ENCODE data around the gene PRDM16.
A peak's percentile ranks its signal among the peaks of the same experiment; 100 is the strongest.

The PRDM16 gene

DNA sequence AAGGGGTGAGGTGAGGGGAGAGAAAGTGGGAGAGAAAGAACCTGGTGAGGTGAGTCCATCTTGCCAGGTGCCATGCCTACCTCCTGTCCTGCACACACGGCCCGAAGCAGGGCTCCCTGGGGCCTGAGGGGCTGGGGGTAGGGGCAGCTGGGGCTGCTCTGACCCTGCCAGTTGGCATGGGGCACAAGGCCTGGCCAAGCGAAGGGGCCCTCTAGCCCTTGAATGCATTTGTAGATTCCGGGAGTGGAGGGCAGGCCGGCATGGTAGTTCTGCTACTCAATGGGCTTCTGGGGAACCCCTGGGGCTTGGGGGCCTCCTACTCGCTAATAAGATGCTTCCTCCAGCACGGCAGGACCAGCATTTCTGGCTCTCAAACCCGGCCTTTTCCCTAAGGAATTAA, 3.6 kb upstream of the PRDM16 start:
- no peak for TF ChIP-seq POLR2A (IDR thresholded peaks at IDR 0.05; ENCODE audit: low read length)
- TF ChIP-seq GATA1 (IDR thresholded peaks at IDR 0.05; ENCODE audit: low read depth, low read length): no peak
- DNase-seq: no peak

DNA sequence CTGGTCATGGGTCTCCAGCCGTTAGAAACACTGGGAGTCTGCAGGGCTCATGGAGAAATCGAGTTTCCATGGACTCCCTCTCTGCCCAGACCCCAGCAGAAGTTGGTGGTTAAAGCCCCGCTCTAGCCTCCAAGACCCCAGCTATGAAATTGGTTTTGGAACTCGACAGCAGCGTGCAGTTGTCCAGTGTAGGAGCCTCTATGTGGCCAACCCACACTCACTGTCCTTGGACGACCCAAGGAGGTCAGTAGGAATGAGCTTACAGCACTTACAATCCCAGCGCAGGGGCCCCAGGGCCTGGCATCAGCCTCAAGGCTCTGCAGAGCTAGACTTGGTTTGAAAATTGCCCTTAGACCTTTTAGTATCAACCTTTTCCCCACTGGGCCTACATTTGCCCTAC, 3.2 kb upstream of the PRDM16 start:
- DNase-seq: no peak
- no peak for TF ChIP-seq POLR2A (IDR thresholded peaks at IDR 0.05; ENCODE audit: low read length)
- no peak for TF ChIP-seq GATA1 (IDR thresholded peaks at IDR 0.05; ENCODE audit: low read depth, low read length)

DNA sequence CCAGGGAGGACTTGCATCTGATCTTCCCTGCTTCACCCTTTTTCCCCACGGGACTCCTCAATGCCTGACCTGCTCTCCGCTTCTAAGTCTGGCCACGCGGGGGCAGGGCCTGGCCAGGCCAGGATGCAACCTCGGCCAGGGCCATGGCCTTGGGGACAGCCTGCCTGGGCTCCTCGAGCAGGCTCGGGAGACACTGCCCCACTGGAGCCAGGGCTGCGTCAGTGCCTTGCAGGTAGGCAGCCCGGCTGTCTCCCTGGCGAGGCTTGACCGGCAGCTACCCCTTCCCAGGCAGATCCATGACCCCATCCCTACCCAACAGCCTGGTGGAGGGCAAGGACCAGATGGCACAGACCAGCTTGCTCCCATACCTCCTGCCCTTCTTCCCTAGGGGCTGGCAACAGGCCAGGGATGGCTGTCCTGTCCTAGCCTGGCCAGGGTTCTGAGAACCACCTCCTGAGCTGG, 2.7 kb upstream of the PRDM16 start:
- TF ChIP-seq GATA1 (IDR thresholded peaks at IDR 0.05; ENCODE audit: low read depth, low read length) (no peak), POLR2A (IDR thresholded peaks at IDR 0.05; ENCODE audit: low read length) (no peak)
- peak in 1 of 2 experiments; percentile 5 for DNase-seq

DNA sequence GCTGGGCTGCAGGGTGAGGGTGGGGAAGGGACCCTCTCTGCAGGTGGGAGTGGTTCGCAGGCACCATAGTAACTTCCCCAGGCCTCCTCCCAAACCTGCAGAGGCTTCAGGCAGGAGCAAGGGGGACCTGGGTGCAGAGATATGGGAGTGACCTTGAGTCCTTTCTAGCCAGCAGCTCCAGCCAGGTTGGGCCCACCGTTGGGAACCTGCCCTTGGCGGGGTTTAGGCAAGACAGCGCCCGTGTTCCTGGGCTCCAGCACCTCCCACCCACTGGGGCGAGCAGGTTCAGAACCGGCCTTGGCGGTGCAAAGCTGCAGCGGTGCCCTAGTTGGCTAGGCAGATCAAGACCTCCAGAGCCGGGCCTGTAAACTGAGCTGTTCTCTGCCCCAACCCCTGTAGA, 2.2 kb upstream of the PRDM16 start:
- no peak for DNase-seq
- TF ChIP-seq POLR2A (IDR thresholded peaks at IDR 0.05; ENCODE audit: low read length) (no peak), GATA1 (IDR thresholded peaks at IDR 0.05; ENCODE audit: low read depth, low read length) (no peak)

DNA sequence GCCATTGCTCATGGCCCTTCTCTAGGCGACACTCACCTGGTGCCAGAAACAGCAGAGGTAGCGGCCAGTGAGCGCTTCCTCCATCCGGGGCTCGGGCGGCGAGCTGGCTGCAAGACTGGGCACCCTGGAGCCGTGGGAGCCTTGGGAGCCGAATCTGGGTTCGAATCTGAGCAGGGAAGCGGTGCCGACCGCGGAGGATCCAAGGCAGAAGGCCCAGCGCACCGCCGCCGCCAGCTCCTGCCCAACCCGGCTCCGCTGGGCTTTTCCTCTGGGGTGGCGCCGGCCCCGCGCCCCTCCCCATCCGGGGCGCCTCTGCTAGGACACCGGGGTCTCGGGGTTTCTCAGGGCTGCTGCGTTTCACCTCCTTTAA, 1.7 kb upstream of the PRDM16 start:
- no peak for TF ChIP-seq GATA1 (IDR thresholded peaks at IDR 0.05; ENCODE audit: low read depth, low read length)
- no peak for TF ChIP-seq POLR2A (IDR thresholded peaks at IDR 0.05; ENCODE audit: low read length)
- DNase-seq: no peak

DNA sequence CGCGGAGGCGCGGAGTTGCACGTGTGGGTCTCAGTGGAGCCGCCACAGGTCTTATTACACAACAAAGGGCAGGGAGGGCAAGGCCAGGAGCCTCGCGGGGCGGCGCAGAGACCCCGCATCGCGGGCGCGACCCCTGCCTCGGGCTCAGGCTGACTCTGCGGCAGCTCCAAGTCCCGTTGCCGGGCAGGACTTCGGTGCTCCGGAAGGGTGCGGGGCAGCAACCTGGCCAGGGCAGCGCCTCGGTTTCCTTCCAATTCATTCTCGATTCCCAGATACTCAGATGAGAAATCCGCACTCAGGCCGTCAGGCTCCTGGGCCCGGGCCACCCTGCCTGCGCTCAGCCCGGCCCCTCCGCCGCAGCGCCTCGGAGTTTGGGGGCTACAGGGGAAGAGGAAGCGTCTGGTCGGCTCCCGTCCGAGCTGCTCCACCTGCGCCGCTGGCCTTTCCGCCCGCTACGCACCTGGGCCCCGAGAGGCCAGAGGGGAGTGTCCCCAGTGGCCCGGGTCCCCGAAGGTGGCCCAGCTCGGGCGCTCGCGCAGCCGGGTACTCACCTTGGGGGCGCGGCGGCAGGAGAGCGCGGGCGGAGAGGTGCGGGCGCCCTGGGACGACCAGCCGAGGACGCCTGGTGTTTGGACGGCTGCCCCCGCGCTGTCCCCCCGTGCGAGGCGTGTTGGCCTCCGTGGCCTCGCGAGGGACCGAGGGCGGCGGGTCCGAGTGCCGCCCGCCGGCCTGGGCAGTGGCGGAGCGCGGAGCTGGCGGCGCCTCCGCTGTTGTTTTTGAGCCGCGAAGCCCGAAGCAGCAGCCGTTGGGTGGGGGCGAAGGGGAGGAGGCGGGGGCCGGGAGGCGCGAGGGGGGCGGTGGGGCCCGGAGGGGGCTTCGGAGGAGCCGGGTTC, 1.1 kb upstream of the PRDM16 start:
- no peak for DNase-seq
- no peak for TF ChIP-seq GATA1 (IDR thresholded peaks at IDR 0.05; ENCODE audit: low read depth, low read length)
- TF ChIP-seq POLR2A (IDR thresholded peaks at IDR 0.05; ENCODE audit: low read length): no peak

DNA sequence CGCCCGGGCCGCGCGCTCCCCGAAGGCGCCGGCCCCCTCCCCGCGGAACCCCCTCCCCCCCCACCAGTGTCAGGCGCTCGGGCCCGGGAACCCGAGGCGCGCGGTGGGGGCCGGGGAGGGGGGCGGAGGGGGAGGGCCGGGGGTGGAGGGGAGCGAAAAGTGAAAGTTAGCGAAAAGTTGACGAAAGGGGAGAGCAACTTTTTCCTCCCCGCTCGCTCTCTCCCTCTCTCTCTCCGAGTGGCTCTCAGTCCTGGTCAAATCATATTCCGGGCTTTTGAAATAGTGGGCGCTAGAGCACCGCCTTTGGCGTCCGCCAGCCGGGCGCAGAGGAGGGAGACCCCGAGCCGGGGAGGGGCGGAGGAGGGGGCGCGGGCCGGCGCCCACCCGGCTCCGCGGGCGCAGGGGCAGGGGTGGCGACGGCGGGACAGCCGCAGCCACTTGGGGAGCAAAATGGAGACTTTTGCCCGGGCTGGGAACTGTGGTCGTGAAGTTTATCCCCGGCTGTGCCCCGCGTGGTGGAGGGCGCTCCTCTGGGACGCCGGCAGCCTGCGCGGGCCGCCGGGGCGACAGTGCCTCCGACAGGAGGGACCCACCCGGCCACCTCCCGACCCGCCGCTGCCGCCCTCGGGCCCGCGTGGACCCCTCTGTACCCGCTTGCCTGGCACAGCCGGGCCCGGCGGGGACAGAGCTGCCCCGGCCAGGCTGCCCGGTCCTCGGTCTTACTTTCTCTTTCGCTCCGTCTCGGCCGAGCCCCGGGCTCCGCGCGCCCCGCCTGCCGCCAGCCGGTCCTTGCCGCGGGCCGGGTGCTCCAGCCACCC, 697 bp downstream of the PRDM16 start:
- TF ChIP-seq POLR2A (IDR thresholded peaks at IDR 0.05; ENCODE audit: low read length): no peak
- TF ChIP-seq GATA1 (IDR thresholded peaks at IDR 0.05; ENCODE audit: low read depth, low read length): no peak
- DNase-seq: peak in 1 of 2 experiments; percentile 10

DNA sequence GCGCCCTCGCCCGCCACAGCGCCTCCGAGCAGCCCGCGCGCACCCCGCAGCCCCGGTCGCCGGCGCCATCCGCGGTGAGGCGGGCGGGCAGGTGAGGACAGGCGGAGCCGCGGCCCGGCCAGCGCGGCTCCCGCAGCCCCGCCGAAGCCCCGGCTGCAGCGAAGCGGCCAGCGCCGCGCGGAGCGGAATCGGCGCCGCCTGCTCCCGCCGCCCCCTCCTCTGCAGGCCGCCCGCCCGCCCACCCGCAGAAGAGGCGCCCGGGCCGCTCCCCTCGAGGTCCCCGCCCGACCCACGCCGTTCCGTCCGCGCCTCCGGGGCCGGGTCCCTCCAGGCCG, 1.3 kb downstream of the PRDM16 start:
- no peak for DNase-seq
- no peak for TF ChIP-seq GATA1 (IDR thresholded peaks at IDR 0.05; ENCODE audit: low read depth, low read length)
- TF ChIP-seq POLR2A (IDR thresholded peaks at IDR 0.05; ENCODE audit: low read length): no peak

DNA sequence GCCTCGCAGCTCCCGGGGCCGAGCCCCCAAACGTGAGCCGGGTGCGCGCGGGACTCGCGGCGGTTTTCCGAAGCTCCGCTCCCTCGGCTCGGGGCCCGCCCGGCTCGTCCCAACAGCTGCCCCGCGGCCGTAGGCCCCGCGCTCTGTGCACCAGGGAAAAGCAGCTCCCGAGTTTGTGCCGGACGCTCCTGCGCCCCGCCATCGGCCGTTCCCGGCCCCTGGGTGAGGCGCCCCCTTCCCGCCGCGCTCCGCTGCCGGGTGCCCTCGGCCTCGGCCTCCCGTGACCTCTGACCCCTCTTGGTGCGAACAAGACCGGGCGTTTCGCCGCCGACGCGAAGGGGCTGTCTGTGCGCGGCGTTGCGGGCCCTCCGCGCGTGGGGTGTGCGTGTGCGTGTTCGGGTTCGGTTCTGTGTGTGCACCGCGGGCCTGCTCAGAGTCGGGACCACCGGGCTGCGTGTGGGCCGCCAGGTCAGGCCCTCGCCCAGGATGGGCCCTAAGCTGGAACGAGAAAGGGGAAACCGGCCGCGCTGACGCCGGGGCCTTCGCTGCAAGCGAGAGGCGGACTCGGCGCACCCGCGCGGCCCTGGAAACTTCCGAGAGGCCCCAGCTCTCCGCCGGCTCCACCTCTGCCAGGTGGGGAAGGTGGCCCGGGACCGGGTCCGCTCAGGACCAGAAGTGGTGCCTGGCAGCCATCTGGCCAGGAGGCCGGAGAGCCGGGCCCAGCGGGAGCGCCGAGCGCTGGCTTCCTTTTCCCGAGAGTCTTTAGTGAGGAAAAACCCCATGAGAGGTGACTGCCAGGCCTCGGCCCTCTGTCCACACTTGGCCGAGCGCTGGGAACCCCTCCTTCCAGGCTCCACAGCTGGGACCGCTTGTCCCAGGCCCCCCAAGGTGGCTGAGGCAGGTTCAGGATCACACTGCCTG, 1.9 kb downstream of the PRDM16 start:
- no peak for DNase-seq
- no peak for TF ChIP-seq POLR2A (IDR thresholded peaks at IDR 0.05; ENCODE audit: low read length)
- TF ChIP-seq GATA1 (IDR thresholded peaks at IDR 0.05; ENCODE audit: low read depth, low read length): no peak

DNA sequence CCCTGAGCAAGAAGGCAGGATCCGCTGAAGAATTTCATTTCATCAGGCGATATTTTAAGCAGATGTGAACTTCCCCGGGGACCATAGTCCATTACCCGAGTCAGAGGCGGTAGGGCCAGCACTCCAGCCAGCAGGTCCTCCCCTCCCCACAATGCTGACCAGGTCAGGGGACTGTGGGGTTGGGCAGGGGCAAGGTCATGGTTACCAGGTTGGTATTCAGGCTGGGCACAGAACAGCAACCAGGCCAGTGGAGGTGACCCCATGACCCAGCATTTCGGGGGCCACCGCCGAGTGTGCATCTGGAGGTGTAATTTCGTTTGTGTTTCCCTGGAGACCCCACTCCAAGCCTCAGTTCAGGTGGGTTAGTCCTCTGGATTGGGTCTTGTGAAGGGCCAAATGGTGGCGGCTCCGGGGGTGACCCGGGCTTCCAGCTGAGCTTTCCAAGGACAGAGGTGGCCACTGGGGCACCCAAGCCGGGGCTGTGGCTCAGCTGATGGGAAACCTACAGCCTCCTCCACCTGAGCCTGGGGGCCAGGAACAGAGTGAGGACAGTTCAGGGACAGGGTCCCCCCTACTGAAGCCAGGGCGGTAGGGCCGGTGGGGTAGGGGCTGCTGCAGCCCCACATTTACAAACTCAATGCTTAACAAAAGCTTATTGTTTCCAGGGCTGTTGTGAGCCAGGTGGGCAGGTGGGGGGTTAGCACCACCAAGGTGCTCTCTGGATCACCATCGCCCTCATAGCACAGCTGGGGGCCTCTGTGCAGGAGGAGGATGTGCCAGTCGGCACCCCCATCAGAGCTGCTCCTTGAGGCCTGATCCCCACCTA, 2.8 kb downstream of the PRDM16 start:
- TF ChIP-seq GATA1 (IDR thresholded peaks at IDR 0.05; ENCODE audit: low read depth, low read length): no peak
- no peak for TF ChIP-seq POLR2A (IDR thresholded peaks at IDR 0.05; ENCODE audit: low read length)

DNA sequence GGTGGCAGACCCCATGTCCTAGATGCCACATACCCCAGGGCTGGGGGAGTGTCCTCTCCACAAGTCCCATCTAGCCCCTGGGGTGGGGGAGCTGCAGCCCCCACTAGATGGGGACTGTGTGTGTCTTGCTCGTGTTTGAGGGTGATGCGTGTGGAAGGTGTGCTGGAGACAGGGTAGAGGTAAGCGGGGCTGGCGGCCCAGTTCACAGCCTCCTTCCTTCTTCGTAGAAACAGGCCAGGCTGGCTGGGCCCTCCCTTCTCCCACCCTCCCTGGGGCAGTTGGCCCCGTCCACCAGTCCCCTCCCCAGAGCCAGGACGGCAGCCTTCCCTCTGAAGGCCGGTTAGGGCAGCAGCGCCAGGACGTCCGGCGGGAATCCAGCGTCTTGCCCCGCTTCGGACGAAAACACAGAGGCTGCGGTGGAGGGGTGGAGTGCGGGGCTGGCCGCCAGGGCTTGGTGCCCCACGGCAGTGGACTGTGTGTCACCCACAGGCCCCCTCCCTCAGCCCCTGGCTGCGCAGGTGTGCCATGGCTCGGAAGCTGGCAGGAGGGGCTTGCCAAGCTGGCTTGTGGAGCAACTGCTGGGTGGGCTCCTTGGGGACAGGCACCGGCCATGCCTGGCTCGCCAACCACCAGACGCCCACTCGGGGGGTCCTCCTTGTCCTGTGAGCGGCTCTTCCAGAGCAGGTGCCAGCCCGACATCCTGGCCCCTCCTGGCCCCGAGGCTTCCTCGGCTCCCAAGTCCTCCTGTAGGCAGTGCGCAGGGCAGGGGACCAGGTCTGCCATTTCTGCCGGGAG, 3.6 kb downstream of the PRDM16 start:
- TF ChIP-seq GATA1 (IDR thresholded peaks at IDR 0.05; ENCODE audit: low read depth, low read length) (no peak), POLR2A (IDR thresholded peaks at IDR 0.05; ENCODE audit: low read length) (no peak)

More for the DNA sequence above, 2.8 kb downstream of the PRDM16 start:
- no peak for DNase-seq

DNA sequence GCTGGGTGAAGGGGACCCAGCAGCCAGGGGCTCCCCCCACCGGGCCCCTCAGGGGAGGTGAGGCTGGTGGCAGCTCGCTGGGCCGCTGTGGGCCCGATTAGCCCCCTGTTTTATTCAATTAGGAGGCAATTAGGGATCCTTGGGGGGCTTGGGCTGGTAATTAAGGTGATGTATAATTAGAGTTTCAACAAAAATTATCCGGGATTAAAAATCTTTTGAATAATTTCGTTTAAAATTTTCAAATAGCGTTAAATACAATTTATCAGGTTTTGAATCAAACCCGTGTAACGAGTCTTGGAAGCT, 4.1 kb downstream of the PRDM16 start:
- TF ChIP-seq POLR2A (IDR thresholded peaks at IDR 0.05; ENCODE audit: low read length) (no peak), GATA1 (IDR thresholded peaks at IDR 0.05; ENCODE audit: low read depth, low read length) (no peak)
- no peak for DNase-seq

More for the DNA sequence above, 3.6 kb downstream of the PRDM16 start:
- DNase-seq: no peak

Measured in erythroblast (primary cell).